Suprapubic skin (tissue), 4 donors: ENCODE measurements around the gene MYL3. TPM values are rescaled to one million over a fixed set of nuclear protein-coding genes. Genes with fewer than 3 reads are reported as not detected.
A peak's percentile ranks its signal among the peaks of the same experiment; 100 is the strongest.

Experiments used
- DNase-seq, 2 donors: peaks; one replicate each; pipeline ENCODE4 v3.0.0-alpha.2; 2019; ENCODE audit warnings: low spot score in 2 of 2
- H3K27ac ChIP-seq: fragments of 200-600 bp; sonication (generic); one replicate; pipeline ENCODE4 v1.5.1; 2019
- H3K27me3 ChIP-seq: fragments of 200-600 bp; sonication (generic); one replicate; pipeline ENCODE4 v1.5.1; 2019
- H3K36me3 ChIP-seq: fragments of 200-600 bp; sonication (generic); one replicate; pipeline ENCODE4 v1.5.1; 2019
- H3K4me1 ChIP-seq: fragments of 200-600 bp; sonication (generic); one replicate; pipeline ENCODE4 v1.5.1; 2019
- H3K4me3 ChIP-seq: fragments of 200-600 bp; sonication (generic); one replicate; pipeline ENCODE4 v1.5.1; 2019; ENCODE audit warnings: mild to moderate bottlenecking
- H3K9me3 ChIP-seq: fragments of 200-600 bp; sonication (generic); one replicate; pipeline ENCODE4 v1.5.1; 2019
- EP300 ChIP-seq: sonication (generic); formaldehyde crosslinking; IDR thresholded peaks from one replicate; pipeline ENCODE4 v1.6.1; 2017; ENCODE audit warnings: antibody characterized with exemption
- POLR2A ChIP-seq, 2 donors: fragments of 450-650 bp; IDR thresholded peaks; one replicate each; pipeline ENCODE4 v1.6.1; 2017; ENCODE audit warnings: antibody characterized with exemption in 2 of 2, mild to moderate bottlenecking in 2 of 2, moderate library complexity in 2 of 2
- POLR2AphosphoS5 ChIP-seq, 3 donors: sonication (generic); formaldehyde crosslinking; IDR thresholded peaks; one replicate each; pipeline ENCODE4 v1.6.1; 2017; ENCODE audit warnings: antibody characterized with exemption in 3 of 3
- WGBS: methylation state at CpG from one replicate; pipeline ENCODE4 v1.1.5; 2018; 5-methylcytosine and 5-hydroxymethylcytosine counted together
- total RNA-seq, 4 donors: library from RNA; depleted of rRNA; stranded (reverse); fragments of >200 nt; gene quantifications; one replicate each; pipeline ENCODE4 v1.1.0, GENCODE V29; 2016
- TF ChIP-seq, protein P1 (sequence below), 2 donors: fragments of 200-600 bp in 1 of 2; fragments of 450-650 bp in 1 of 2; sonication (generic) in 1 of 2; IDR thresholded peaks; one replicate each; pipeline ENCODE4 v1.5.1; 2016 to 2019; ENCODE audit warnings: antibody characterized with exemption in 2 of 2, mild to moderate bottlenecking in 1 of 2, moderate library complexity in 1 of 2

MYL3 gene
- total RNA-seq, 4 donors from 2014 or later, result 1.4 TPM; not detected in 3

DNA sequence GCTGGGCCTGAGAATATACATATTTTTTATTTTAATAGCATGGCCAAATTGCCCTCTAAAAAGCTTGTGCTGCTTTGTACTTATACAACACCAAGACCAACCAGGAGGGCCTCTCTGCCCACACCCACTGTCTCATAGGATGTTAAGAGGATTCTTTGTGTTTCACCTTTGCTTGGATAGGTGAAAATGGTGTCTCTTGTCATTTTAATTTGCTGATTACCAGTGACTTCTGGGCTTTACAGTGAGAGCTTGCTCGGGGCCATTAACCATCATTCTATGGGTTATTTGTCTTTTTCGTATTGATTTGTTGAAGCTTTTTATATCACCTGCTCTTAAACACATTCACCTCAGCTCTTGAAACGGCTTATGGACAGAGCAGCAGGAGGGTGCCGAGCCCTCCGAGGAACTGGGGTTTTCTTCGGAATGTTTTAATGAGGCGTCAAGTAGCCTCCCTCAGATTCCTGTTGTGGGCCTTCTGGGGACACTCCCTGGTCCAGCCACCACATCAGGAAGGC, 24.8 kb upstream of the MYL3 start:
- H3K4me3 ChIP-seq, result no peak overlapping the region
- 88% methylated on average over 7 of the region's 7 CpGs for WGBS
- TF ChIP-seq, protein P1, sequence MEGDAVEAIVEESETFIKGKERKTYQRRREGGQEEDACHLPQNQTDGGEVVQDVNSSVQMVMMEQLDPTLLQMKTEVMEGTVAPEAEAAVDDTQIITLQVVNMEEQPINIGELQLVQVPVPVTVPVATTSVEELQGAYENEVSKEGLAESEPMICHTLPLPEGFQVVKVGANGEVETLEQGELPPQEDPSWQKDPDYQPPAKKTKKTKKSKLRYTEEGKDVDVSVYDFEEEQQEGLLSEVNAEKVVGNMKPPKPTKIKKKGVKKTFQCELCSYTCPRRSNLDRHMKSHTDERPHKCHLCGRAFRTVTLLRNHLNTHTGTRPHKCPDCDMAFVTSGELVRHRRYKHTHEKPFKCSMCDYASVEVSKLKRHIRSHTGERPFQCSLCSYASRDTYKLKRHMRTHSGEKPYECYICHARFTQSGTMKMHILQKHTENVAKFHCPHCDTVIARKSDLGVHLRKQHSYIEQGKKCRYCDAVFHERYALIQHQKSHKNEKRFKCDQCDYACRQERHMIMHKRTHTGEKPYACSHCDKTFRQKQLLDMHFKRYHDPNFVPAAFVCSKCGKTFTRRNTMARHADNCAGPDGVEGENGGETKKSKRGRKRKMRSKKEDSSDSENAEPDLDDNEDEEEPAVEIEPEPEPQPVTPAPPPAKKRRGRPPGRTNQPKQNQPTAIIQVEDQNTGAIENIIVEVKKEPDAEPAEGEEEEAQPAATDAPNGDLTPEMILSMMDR (IDR thresholded peaks at IDR 0.05), result no peak
- TF ChIP-seq POLR2A (IDR thresholded peaks at IDR 0.05) (no peak), EP300 (no peak), POLR2AphosphoS5 (IDR thresholded peaks at IDR 0.05) (no peak)
- H3K36me3 ChIP-seq, result no peaks in the 10 kb centered on the region
- H3K4me1 ChIP-seq, result peaks cover 23% of the 10 kb centered on the region
- no peak for DNase-seq
- no peaks in the 10 kb centered on the region for H3K9me3 ChIP-seq
- peaks cover 15% of the 10 kb centered on the region for H3K27me3 ChIP-seq
- no peak overlapping the region for H3K27ac ChIP-seq

DNA sequence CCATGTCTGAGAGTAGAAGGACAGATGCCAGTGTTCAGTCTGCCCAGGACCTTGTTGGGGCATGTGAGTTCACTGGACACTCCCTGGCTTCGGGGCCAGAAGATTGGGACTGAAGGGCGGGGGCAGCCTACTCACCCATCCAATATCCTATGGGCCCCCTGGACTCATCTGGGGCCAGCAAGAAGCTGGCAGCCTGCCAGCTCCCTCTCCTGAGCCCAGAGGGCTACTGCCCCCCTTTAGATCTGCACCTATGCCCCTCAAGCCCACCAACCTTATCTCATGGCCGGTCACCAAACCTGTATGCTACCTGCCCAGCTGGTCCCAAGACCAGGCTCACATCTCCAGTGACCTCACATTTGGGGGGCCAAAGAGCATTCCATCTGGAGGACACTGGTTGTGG, 22.4 kb upstream of the MYL3 start:
- no peaks in the 10 kb centered on the region for H3K36me3 ChIP-seq
- H3K4me1 ChIP-seq, result peaks cover 26% of the 10 kb centered on the region
- H3K27me3 ChIP-seq, result peaks cover 39% of the 10 kb centered on the region
- no peak overlapping the region for H3K27ac ChIP-seq
- TF ChIP-seq POLR2A (IDR thresholded peaks at IDR 0.05), result no peak
- TF ChIP-seq POLR2AphosphoS5 (IDR thresholded peaks at IDR 0.05), result no peak
- TF ChIP-seq EP300, result no peak
- DNase-seq, result no peak
- no peaks in the 10 kb centered on the region for H3K9me3 ChIP-seq
- WGBS, result 76% methylated on average over 3 of the region's 3 CpGs
- no peak overlapping the region for H3K4me3 ChIP-seq

DNA sequence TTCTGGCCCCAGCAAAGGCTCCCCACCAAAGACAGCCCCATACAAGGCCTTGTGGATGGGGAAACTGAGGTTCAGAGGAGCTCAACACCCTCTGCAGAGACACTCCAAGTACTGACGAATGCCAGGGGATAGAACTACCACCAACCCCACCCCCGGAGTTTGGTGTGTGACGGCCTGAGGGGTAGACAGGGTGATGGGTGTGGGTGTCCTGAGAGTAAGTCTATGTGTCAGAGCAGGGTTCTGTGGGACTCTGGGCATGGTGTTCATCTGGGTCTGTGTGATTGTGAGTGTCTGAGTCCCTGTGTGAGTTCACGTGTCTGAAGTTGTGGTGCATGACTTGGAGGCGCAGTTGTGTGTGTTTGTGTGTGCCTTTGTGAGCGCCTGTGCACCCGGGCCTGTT, 21.7 kb upstream of the MYL3 start:
- Histone ChIP-seq H3K27ac (no peak overlapping the region), H3K4me1 (peaks cover 26% of the 10 kb centered on the region), H3K27me3 (peaks cover 42% of the 10 kb centered on the region), H3K9me3 (no peaks in the 10 kb centered on the region), H3K4me3 (no peak overlapping the region), H3K36me3 (no peaks in the 10 kb centered on the region)
- no peak for DNase-seq
- 90% methylated on average over 7 of the region's 7 CpGs for WGBS
- TF ChIP-seq EP300 (no peak), POLR2A (IDR thresholded peaks at IDR 0.05) (no peak), POLR2AphosphoS5 (IDR thresholded peaks at IDR 0.05) (no peak)
- TF ChIP-seq, protein P1 (IDR thresholded peaks at IDR 0.05), result no peak

DNA sequence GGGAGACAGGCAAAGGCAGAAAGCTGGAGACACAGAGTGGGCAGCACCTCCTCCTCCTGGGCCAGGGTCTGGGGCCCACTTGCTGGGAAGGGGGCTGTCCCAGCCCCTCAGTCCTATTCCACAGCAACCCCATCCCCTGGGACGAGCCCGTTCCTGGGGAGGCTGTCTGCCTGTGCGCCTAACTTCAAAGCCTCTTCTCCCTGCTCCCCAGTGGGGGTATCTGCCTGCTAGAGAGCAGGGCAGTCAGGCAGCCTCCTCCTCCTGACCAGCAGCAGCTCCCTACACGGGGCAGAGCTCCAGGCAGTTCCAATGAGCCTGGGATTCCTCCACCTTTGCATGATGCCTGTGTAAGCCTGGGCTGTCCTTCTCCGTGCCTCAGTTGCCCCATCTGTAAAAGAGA, 21.2 kb upstream of the MYL3 start:
- 74% methylated on average over 4 of the region's 5 CpGs for WGBS
- Histone ChIP-seq H3K4me1 (peaks cover 26% of the 10 kb centered on the region), H3K9me3 (no peaks in the 10 kb centered on the region), H3K27me3 (peaks cover 42% of the 10 kb centered on the region), H3K27ac (no peak overlapping the region), H3K4me3 (peak overlapping the region; percentile 74), H3K36me3 (no peaks in the 10 kb centered on the region)
- DNase-seq, result no peak
- no peak for TF ChIP-seq POLR2AphosphoS5 (IDR thresholded peaks at IDR 0.05)
- TF ChIP-seq, protein P1 (IDR thresholded peaks at IDR 0.05), result no peak
- TF ChIP-seq EP300, result no peak
- TF ChIP-seq POLR2A (IDR thresholded peaks at IDR 0.05), result no peak

DNA sequence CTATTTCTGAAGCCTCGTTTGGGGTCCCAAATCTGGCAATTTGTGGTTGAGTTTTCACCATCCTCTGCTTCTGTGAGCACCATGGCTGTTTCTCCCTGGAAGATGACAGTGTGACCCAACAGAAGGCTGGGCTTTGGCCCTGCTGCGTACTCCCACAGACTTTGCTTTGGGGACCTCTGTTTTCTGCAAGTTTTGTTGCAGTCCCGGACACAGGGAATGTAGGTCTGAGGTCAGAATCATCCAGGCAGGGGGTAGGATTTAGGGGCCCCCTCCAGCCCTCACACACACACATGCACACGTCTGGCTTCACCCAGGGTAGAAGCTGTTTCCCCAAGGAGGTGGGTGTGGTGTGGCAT, 20.6 kb upstream of the MYL3 start:
- peaks cover 27% of the 10 kb centered on the region for H3K4me1 ChIP-seq
- H3K9me3 ChIP-seq, result no peaks in the 10 kb centered on the region
- no peak for DNase-seq
- no peaks in the 10 kb centered on the region for H3K36me3 ChIP-seq
- H3K27ac ChIP-seq, result no peak overlapping the region
- TF ChIP-seq POLR2A (IDR thresholded peaks at IDR 0.05), result no peak
- TF ChIP-seq EP300, result no peak
- no peak for TF ChIP-seq POLR2AphosphoS5 (IDR thresholded peaks at IDR 0.05)
- TF ChIP-seq, protein P1 (IDR thresholded peaks at IDR 0.05), result no peak
- 60% methylated on average over 4 of the region's 4 CpGs for WGBS
- H3K4me3 ChIP-seq, result peak overlapping the region; percentile 74
- H3K27me3 ChIP-seq, result peaks cover 42% of the 10 kb centered on the region
